GM10847 (cell line): ENCODE data around the gene SLC39A7.

ENCODE experiments used
- POLR2A ChIP-seq: IDR thresholded peaks from 2 replicates; pipeline ENCODE4 v1.6.1; 2011; ENCODE audit not compliant: insufficient read length; ENCODE audit errors: extremely low read depth

The SLC39A7 gene

GRCh38 chr6:33177552-33178446, 22.9 kb upstream of the SLC39A7 start:
- no peak for TF ChIP-seq POLR2A

- no peak for TF ChIP-seq POLR2A
Measured at GRCh38 chr6:33178755-33179475, 21.8 kb upstream of the SLC39A7 start.

- TF ChIP-seq POLR2A = no peak
Measured at GRCh38 chr6:33181141-33181540, 19.5 kb upstream of the SLC39A7 start.

GRCh38 chr6:33183071-33183683, 17.5 kb upstream of the SLC39A7 start:
- no peak for TF ChIP-seq POLR2A

- TF ChIP-seq POLR2A = no peak
Measured at GRCh38 chr6:33185190-33185589, 15.5 kb upstream of the SLC39A7 start.

- TF ChIP-seq POLR2A = no peak
Measured at GRCh38 chr6:33185654-33186187, 14.9 kb upstream of the SLC39A7 start.

- no peak for TF ChIP-seq POLR2A
Measured at GRCh38 chr6:33187809-33188208, 12.9 kb upstream of the SLC39A7 start.

- no peak for TF ChIP-seq POLR2A
Measured at GRCh38 chr6:33189164-33189563, 11.5 kb upstream of the SLC39A7 start.

GRCh38 chr6:33189625-33190448, 10.8 kb upstream of the SLC39A7 start:
- no peak for TF ChIP-seq POLR2A

GRCh38 chr6:33190504-33191107, 10.1 kb upstream of the SLC39A7 start:
- no peak for TF ChIP-seq POLR2A

- no peak for TF ChIP-seq POLR2A
Measured at GRCh38 chr6:33191383-33192104, 9.1 kb upstream of the SLC39A7 start.

- TF ChIP-seq POLR2A = no peak
Measured at GRCh38 chr6:33192105-33192646, 8.5 kb upstream of the SLC39A7 start, which contains the start of gene COL11A2. COL11A2 (minus strand) TSS chr6:33192467; CDS start chr6:33192240, 227 bp downstream.
